ENCODE measurements around the gene PIANP. TPM values are rescaled to one million over a fixed set of nuclear protein-coding genes. Genes with fewer than 3 reads are reported as not detected.
A peak's percentile ranks its signal among the peaks of the same experiment; 100 is the strongest.
"Not testable (repeated sequence)": the region's sequence is repeated elsewhere in the genome, so short reads cannot be mapped to it uniquely, and the experiment has no call there.

Gene PIANP, protein sequence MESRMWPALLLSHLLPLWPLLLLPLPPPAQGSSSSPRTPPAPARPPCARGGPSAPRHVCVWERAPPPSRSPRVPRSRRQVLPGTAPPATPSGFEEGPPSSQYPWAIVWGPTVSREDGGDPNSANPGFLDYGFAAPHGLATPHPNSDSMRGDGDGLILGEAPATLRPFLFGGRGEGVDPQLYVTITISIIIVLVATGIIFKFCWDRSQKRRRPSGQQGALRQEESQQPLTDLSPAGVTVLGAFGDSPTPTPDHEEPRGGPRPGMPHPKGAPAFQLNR
- total RNA-seq = 0.09 TPM in 1 of 2 replicates, not detected in the other

DNA sequence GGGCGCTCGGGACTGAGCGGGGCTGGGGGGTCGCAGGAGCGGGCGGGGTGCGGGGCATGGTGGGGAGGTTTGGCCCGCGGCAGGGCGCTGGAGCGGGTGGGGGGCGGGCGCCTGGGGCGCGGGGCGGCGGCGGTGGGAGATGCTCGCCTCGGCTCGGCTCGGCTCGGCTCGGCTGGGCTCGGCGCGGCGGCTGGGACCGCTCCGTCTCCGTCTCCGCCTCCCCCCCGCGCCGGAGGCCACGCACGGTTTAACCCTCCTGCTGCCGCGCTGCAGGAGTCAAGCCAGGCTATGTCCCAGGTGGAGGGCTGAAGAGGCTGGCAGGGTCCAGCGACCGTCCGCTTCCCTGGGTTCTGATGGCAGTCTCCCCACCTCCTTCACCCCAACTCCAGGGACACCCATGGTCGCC, at the start of gene PIANP:
Gene PIANP, minus strand, starts transcription at position 170 of the 406 bp plus-strand sequence. CDS start 2,754 bp downstream, outside the sequence.
- Mint-ChIP-seq H3K27ac (no peak within 1 kb of the TSS), H3K4me3 (peak within 1 kb of the TSS; percentile 76), H3K9me3 (no peaks in the 10 kb centered on the region), H3K36me3 (ENCODE audit: low read depth) (no peaks in the 10 kb centered on the region), H3K27me3 (peaks cover 70% of the 10 kb centered on the region), H3K4me1 (peaks cover 20% of the 10 kb centered on the region)
- intact Hi-C loops (cut with micrococcal nuclease) = no loop called here
- peak; percentile 87 for DNase-seq

DNA sequence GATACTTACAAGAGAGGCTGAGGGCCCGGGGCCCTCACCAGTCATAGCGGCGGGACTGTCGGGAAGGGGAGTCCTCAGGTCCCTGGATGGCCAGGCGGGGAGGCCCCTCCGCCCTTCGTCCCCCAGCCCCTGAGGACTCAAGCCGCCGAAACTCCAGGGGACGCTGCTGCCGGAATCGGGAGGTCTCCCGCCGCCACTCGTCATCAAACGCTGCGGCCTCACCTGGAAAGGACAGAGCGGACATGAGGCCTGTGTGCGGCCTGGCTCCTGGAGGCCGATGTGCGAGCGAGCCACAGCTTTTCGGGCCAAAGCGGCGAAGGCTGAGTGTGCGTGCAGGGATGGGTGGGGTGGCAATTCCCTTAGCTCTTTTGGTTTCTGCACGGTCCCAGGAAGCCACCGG, 48.1 kb upstream of the PIANP start:
- no peaks in the 10 kb centered on the region for H3K27me3 Mint-ChIP-seq
- no peak for DNase-seq
- H3K4me1 Mint-ChIP-seq = peaks cover 34% of the 10 kb centered on the region
- H3K36me3 Mint-ChIP-seq (ENCODE audit: low read depth) = peaks cover 56% of the 10 kb centered on the region
- H3K9me3 Mint-ChIP-seq = no peaks in the 10 kb centered on the region
- H3K4me3 Mint-ChIP-seq = no peak overlapping the region
- no peak overlapping the region for H3K27ac Mint-ChIP-seq
- intact Hi-C loops (cut with micrococcal nuclease) = no loop called here

DNA sequence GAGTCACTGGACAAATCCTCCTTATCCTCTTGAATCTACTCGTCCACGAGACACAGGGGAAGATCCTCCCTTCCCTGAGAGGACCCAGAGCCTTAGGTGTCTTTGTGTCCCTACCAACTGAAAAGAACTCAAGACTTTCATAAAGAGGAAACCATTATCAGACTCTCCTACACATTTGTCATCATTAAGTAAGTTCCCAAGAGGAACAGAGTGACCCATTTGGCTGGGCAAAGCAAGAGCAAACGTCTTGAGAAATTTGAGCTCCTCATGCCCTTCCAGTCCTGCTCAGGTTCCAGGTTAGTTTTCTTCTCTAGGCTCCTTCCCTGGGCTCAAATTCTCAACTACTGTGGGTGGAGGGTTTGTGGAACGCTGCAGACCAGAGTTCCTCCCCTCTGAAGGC, 46.6 kb upstream of the PIANP start:
- Mint-ChIP-seq H3K9me3 (no peaks in the 10 kb centered on the region), H3K4me3 (no peak overlapping the region), H3K4me1 (peaks cover 37% of the 10 kb centered on the region), H3K27ac (peak overlapping the region; percentile 41), H3K36me3 (ENCODE audit: low read depth) (peaks cover 55% of the 10 kb centered on the region), H3K27me3 (no peaks in the 10 kb centered on the region)
- intact Hi-C loops (cut with micrococcal nuclease) = no loop called here
- DNase-seq = no peak

DNA sequence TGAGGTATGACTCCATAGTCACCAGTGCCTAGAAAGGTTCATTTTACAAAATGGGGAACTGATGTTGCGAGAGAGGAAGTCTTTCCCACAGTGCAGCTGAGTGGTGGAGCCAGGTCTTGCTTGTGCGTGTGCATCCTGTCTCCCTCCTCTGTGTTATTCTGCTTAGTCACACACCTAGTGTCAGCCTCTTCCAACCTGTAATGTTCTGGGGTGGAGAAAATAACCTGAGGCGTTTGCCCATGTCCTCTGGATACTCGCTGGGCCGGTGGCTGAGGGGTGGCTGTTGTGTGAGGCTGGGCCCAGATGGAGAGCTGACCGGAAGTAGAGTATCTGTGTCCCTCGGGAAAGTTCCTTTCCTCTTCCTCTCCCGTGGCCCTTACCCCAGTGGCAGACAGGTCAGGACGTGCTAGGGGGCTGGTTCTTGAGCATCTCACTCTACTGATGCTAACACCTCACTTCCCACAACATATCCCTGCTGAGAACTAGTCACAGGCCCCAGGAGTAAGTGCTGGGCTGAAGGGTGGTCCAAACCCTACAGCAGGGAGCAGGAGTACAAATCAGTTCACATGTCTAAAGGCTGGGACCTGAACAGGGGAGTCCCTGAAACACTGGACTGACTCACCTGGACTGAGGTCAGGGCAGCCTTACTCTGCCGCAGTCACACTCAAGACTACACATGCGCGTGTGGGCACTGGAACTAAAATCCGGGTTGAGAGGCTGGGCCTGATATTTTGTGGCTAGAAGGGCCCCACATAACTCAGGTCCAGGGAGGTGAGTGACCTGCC, 45.3 kb upstream of the PIANP start:
- intact Hi-C loops (cut with micrococcal nuclease) = no loop called here
- Mint-ChIP-seq H3K9me3 (no peaks in the 10 kb centered on the region), H3K4me1 (peaks cover 28% of the 10 kb centered on the region), H3K27ac (peak overlapping the region; percentile 93), H3K36me3 (ENCODE audit: low read depth) (peaks cover 48% of the 10 kb centered on the region), H3K4me3 (peak overlapping the region; percentile 44), H3K27me3 (no peaks in the 10 kb centered on the region)
- DNase-seq = peak; percentile 82

DNA sequence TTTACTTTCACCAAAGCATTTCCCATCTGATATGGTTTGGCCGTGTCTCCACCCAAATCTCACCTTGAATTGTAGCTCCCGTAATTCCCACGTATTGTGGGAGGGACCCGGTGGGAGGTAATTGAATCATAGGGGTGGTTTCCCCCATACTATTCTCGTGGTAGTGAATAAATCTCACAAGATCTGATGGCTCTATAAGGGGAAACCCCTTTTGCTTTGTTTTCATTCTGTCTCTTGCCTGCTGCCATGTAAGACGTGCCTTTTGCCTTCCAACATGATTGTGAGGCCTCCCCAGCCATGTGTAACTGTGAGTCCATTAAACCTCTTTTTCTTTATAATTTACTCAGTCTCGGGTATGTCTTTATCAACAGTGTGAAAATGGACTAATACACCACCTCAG, 42.7 kb upstream of the PIANP start:
- DNase-seq; H3K9me3 Mint-ChIP-seq; intact Hi-C loops (cut with micrococcal nuclease); H3K4me3 Mint-ChIP-seq; H3K27me3 Mint-ChIP-seq: not testable (repeated sequence)
- H3K36me3 Mint-ChIP-seq (ENCODE audit: low read depth) = peaks cover 29% of the 10 kb centered on the region
- peaks cover 28% of the 10 kb centered on the region for H3K4me1 Mint-ChIP-seq
- H3K27ac Mint-ChIP-seq = peak overlapping the region; percentile 43

DNA sequence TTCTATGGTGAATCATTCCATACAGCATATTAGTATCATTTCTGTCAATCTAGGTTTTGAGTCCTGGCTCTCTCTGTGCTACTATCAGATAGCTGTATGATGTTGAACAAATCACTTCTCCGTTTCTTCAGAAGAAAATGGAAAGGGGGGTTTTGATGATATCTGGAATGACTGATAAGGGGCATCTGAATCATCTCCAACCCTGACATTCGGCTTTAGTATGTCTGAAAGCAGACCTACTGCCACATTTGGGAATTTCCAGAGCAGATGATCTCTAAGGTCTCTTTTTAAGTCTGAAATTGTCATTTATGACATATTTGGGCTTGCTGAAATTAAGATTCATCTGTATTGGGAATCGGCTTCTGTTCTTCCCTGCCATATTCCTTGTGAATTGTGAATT, 42.2 kb upstream of the PIANP start:
- Mint-ChIP-seq H3K4me3 (no peak overlapping the region), H3K36me3 (ENCODE audit: low read depth) (peaks cover 24% of the 10 kb centered on the region), H3K9me3 (no peaks in the 10 kb centered on the region), H3K4me1 (peaks cover 28% of the 10 kb centered on the region), H3K27me3 (no peaks in the 10 kb centered on the region), H3K27ac (peak overlapping the region; percentile 52)
- no peak for DNase-seq
- intact Hi-C loops (cut with micrococcal nuclease) = no loop called here

DNA sequence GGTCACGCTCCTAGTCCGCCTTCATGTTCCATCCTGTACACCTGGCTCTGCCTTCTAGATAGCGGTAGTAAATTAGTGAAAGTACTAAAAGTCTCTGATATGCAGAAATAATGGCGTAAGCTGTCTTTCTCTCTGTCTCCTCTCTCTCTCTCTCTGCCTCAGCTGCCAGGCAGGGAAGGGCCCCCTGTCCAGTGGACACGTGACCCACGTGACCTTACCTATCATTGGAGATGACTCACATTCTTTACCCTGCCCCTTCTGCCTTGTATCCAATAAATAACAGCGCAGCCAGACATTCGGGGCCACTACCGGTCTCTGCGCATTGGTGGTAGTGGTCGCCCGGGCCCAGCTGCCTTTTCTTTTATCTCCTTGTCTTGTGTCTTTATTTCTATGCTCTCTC, 41.5 kb upstream of the PIANP start:
- H3K27me3 Mint-ChIP-seq; H3K9me3 Mint-ChIP-seq; intact Hi-C loops (cut with micrococcal nuclease); H3K4me3 Mint-ChIP-seq; DNase-seq: not testable (repeated sequence)
- Mint-ChIP-seq H3K36me3 (ENCODE audit: low read depth) (peaks cover 17% of the 10 kb centered on the region), H3K4me1 (peaks cover 25% of the 10 kb centered on the region), H3K27ac (peak overlapping the region; percentile 1)

DNA sequence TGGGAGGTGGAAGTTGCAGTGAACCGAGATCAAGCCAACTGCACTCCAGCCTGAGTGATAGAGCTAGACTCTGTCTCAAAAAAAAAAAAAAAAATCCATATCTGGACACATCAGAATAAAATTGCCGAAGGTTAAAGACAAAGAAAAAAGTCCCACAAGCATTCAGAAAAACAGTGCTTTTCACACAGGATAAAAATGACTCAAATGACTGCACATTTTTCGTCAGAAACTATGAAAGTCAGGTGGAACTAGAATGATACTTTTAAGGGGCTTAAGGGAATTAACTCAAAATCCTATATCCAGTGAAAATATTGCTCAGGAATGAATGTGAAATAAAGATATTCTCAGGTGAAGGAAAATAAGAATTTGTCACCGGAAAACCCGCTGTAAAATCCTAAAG, 36.1 kb upstream of the PIANP start:
- H3K9me3 Mint-ChIP-seq = no peaks in the 10 kb centered on the region
- no peak for DNase-seq
- H3K4me1 Mint-ChIP-seq = peaks cover 5% of the 10 kb centered on the region
- H3K27ac Mint-ChIP-seq = no peak overlapping the region
- no peaks in the 10 kb centered on the region for H3K27me3 Mint-ChIP-seq
- intact Hi-C loops (cut with micrococcal nuclease) = no loop called here
- peaks cover 6% of the 10 kb centered on the region for H3K36me3 Mint-ChIP-seq (ENCODE audit: low read depth)
- no peak overlapping the region for H3K4me3 Mint-ChIP-seq

DNA sequence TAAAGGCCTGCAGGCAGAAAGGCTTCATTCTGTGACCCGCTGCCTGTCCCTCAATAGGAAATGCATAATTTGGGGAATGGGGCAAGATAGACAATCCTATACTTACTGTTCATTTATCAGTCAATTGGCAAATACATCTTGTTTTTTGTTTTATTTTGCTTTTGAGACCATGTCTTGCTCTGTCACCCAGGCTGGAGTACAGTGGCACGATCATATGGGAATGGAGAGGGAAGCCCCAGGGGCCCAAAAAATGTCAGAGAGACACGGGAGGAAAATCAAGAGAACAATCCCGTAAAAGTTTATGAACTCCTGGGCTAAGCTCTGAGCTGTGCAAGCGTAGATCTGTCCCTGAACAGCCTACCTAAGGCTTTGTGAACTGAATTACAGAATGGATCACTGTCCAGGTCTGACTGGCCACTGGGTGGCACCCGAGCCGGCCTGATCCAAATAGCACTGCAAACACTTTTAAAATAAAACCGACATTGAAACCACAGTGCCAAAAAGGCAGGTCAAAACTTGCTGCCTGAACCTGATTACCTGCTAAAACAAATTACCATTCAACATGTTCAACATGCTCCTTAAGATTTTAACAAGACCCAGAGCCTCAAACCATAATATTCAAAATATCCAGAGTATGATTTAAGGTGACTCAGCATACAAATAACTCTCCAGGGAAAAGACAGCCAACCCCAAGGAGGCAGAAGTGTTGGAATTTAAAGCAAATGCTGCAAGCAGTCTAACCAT, 35.0 kb upstream of the PIANP start:
- DNase-seq = peak; percentile 80
- Mint-ChIP-seq H3K27me3 (no peaks in the 10 kb centered on the region), H3K9me3 (no peaks in the 10 kb centered on the region), H3K27ac (no peak overlapping the region), H3K4me1 (peaks cover 5% of the 10 kb centered on the region), H3K36me3 (ENCODE audit: low read depth) (peaks cover 14% of the 10 kb centered on the region), H3K4me3 (no peak overlapping the region)
- intact Hi-C loops (cut with micrococcal nuclease) = loop anchor here (1.0 kb wide), 2 partner anchors 44 to 90 kb away; no protein-coding TSS in a partner anchor

DNA sequence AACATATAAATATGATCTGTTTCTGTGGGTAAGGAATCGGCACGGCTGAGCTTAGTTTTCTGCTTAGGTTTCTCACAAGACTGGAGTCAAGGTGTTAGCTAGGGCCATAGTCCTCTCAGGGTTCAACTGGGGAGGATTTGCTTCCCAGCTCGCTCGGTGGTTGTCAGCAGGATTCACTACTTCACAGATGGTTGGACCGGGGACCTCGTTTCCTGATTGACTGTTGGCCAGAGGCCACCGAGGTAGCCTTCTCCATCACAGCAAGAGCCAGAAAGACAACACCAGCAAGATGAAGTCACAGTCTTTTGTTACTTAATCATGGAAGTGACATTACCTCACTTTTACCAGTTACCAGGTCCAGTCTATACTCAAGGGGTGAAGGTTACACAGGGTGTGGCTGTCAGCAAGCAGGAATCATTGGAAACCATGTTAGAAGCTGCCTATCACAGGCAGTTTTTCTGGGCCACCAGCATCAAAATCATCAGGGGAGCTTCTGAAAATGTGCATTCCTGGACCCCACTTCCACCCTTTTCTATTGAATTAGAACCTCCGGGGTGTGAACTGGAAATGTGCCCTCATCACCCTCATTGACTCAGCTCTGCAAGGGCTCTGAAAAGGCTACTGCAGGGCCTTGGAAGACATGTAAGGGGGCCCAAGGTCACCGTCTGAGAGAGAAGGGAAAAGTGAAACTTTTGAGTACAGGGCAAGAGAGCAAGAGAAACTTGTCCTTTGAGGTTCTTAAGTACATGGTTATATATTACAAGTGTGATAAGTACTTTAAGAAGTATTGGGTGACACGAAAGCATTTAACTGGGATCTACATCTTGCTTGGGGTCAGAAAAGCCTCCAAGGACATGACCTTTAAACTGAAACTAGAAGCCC, 34.1 kb upstream of the PIANP start:
- Mint-ChIP-seq H3K27me3 (no peaks in the 10 kb centered on the region), H3K9me3 (no peaks in the 10 kb centered on the region), H3K36me3 (ENCODE audit: low read depth) (peaks cover 18% of the 10 kb centered on the region), H3K27ac (no peak overlapping the region), H3K4me1 (peaks cover 5% of the 10 kb centered on the region), H3K4me3 (no peak overlapping the region)
- no peak for DNase-seq
- intact Hi-C loops (cut with micrococcal nuclease) = loop anchor here (1.0 kb wide), 2 partner anchors 45 to 91 kb away; no protein-coding TSS in a partner anchor

DNA sequence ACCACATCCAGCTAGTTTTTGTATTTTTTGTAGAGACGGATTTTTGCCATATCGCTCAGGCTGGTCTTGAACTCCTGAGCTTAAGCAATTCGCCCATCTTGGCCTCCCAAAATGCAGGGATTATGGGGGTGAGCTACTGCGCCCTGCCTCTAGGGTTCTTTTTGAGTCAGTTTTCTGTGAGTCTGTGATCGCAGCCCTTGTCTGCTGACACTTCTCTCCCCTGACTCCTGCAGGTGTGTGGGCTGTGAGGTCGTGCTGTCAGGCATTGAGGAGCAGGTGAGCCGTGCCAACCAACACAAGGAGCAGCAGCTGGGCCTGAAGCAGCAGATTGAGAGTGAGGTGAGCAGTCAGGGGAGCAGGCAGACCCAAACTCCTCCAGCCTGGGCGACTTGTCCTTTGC, 29.6 kb upstream of the PIANP start:
- intact Hi-C loops (cut with micrococcal nuclease) = no loop called here
- no peaks in the 10 kb centered on the region for H3K27me3 Mint-ChIP-seq
- no peak overlapping the region for H3K27ac Mint-ChIP-seq
- no peak overlapping the region for H3K4me3 Mint-ChIP-seq
- DNase-seq = no peak
- peaks cover 11% of the 10 kb centered on the region for H3K4me1 Mint-ChIP-seq
- H3K9me3 Mint-ChIP-seq = no peaks in the 10 kb centered on the region
- peaks cover 36% of the 10 kb centered on the region for H3K36me3 Mint-ChIP-seq (ENCODE audit: low read depth)

DNA sequence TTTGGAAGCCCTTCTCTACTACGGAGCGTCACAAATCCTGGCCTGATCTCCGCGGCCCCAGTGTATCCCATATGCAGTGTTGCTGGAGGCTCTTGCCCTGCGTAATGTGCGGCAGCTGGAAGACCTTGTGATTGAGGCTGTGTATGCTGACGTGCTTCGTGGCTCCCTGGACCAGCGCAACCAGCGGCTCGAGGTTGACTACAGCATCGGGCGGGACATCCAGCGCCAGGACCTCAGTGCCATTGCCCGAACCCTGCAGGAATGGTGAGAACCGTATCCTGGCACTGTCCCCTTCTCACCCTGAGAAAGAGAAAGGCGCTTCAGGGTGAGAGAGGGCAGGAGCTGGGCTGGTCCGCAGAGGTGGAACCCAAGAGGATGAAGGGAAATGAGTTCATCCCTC, 28.6 kb upstream of the PIANP start:
- Mint-ChIP-seq H3K9me3 (no peaks in the 10 kb centered on the region), H3K36me3 (ENCODE audit: low read depth) (peaks cover 34% of the 10 kb centered on the region), H3K4me1 (peaks cover 16% of the 10 kb centered on the region), H3K27me3 (no peaks in the 10 kb centered on the region), H3K4me3 (no peak overlapping the region), H3K27ac (no peak overlapping the region)
- no peak for DNase-seq
- intact Hi-C loops (cut with micrococcal nuclease) = no loop called here

DNA sequence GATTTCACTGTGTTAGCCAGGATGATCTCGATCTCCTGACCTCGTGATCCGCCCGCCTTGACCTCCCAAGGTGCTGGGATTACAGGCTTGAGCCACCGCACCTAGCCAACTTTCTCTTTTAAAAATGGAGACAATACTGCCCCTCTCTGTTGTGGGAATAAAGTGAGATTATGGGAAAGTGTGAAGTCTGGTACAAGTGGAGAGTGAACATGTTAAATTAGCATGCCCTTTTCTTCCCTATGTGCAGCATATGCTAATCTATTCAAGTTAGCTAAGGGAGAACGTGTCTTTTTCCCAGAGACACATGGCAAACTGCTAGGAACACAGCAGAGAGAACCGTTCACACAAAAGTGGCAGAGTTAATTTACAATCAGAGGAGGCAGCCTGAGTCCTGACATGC, 24.7 kb upstream of the PIANP start:
- Mint-ChIP-seq H3K36me3 (ENCODE audit: low read depth) (peaks cover 23% of the 10 kb centered on the region), H3K4me3 (peak overlapping the region; percentile 89), H3K4me1 (peaks cover 27% of the 10 kb centered on the region), H3K27ac (peak overlapping the region; percentile 59), H3K9me3 (no peaks in the 10 kb centered on the region), H3K27me3 (peaks cover 3% of the 10 kb centered on the region)
- no peak for DNase-seq
- intact Hi-C loops (cut with micrococcal nuclease) = loop anchor here (2.0 kb wide), 1 partner anchor 65 kb away; no protein-coding TSS in a partner anchor

Data from activated CD4-positive, alpha-beta T cell treated with anti-CD3 and anti-CD28 coated beads, Interleukin-2, amount 10 ng/mL, durations not matched to agents 24 days and 14 days (primary cell).